Caco-2 (cell line): ENCODE measurements around the gene SSB. TPM values are rescaled to one million over a fixed set of nuclear protein-coding genes. Genes with fewer than 3 reads are reported as not detected.
"Not testable (repeated sequence)": the region's sequence is repeated elsewhere in the genome, so short reads cannot be mapped to it uniquely, and the experiment has no call there.

Experiments
- BruUV-seq: library from RNA; stranded (reverse); fragments of 400-500 nt; replicated peaks from 2 replicates; lab custom pipeline; 2021; lab: Mats Ljungman, UMichigan
- CTCF ChIA-PET: fragments of 300-600 bp; sonication (Branson Sonifier 250); formaldehyde crosslinking; loops from one replicate; lab custom pipeline; 2022; ENCODE audit warnings: antibody characterized with exemption; lab: Charles Lee
- POLR2A ChIA-PET: fragments of 300-600 bp; sonication (Branson Sonifier 250); formaldehyde crosslinking; loops from one replicate; lab custom pipeline; 2022; ENCODE audit warnings: antibody characterized with exemption; lab: Charles Lee
- DNase-seq, 2 experiments: peaks; one replicate each; pipeline versions ENCODE4 v3.0.0 to v3.0.0-alpha.2; 2020 to 2022
- H3K27me3 ChIP-seq: replicated peaks from 2 replicates; pipeline ENCODE4 v1.6.0; 2011; ENCODE audit warnings: low read length; ENCODE audit not compliant: control insufficient read depth, insufficient read depth
- H3K36me3 ChIP-seq: 2 replicates; pipeline ENCODE4 v1.5.1; 2011; ENCODE audit warnings: low read length; ENCODE audit not compliant: control insufficient read depth, insufficient read depth
- H3K4me1 ChIP-seq: fragments of 250-450 bp; sonication (Bioruptor Pico); 2 replicates; pipeline ENCODE4 v1.5.1; 2020; ENCODE audit warnings: mild to moderate bottlenecking
- H3K4me3 ChIP-seq: 2 replicates; pipeline ENCODE4 v1.5.1; 2011; ENCODE audit warnings: low read depth, mild to moderate bottlenecking, control low read depth, low read length
- H3K9me3 ChIP-seq: fragments of 250-450 bp; sonication (Bioruptor Pico); 2 replicates; pipeline ENCODE4 v1.5.1; 2020; ENCODE audit warnings: mild to moderate bottlenecking, moderate library complexity
- H3K27ac Mint-ChIP-seq: one replicate; pipeline ENCODE4 v1.8.0; 2022; ENCODE audit warnings: mixed read lengths; ENCODE audit not compliant: unreplicated experiment
- H3K27me3 Mint-ChIP-seq: one replicate; pipeline ENCODE4 v1.8.0; 2022; ENCODE audit warnings: mixed read lengths; ENCODE audit not compliant: insufficient read depth, unreplicated experiment
- H3K36me3 Mint-ChIP-seq: one replicate; pipeline ENCODE4 v1.8.0; 2022; ENCODE audit warnings: mild to moderate bottlenecking, mixed read lengths; ENCODE audit not compliant: insufficient read depth, unreplicated experiment
- H3K4me1 Mint-ChIP-seq: one replicate; pipeline ENCODE4 v1.8.0; 2022; ENCODE audit warnings: low read depth, mixed read lengths; ENCODE audit not compliant: unreplicated experiment
- H3K4me3 Mint-ChIP-seq: one replicate; pipeline ENCODE4 v1.8.0; 2022; ENCODE audit warnings: mild to moderate bottlenecking, moderate library complexity, mixed read lengths; ENCODE audit not compliant: unreplicated experiment
- H3K9me3 Mint-ChIP-seq: one replicate; pipeline ENCODE4 v1.8.0; 2022; ENCODE audit warnings: mixed read lengths; ENCODE audit not compliant: unreplicated experiment
- CTCF ChIP-seq, 2 experiments: fragments of 200-600 bp in 1 of 2; IDR thresholded peaks; 1 replicate in 1 of 2; 2 replicates in 1 of 2; pipeline versions ENCODE4 v1.5.1 to v1.8.0; 2011 to 2022; ENCODE audit warnings: antibody characterized with exemption in 1 of 2, control low read depth in 1 of 2, inconsistent platforms in 1 of 2, low read depth in 1 of 2, low read length in 1 of 2, mild to moderate bottlenecking in 1 of 2, moderate library complexity in 1 of 2; ENCODE audit not compliant: insufficient read depth in 1 of 2, severe bottlenecking in 1 of 2, unreplicated experiment in 1 of 2
- intact Hi-C: fragments of 100-400 bp; cut with micrococcal nuclease; formaldehyde crosslinking; loops from one replicate; pipeline ENCODE4 v1.10.0; 2022; ENCODE audit not compliant: unreplicated experiment
- total RNA-seq: library from RNA; stranded (reverse); gene quantifications from 2 replicates; pipeline ENCODE4 v1.2.3, GENCODE V29; 2022

The SSB gene
- total RNA-seq, 1 experiment from 2014 or later, result 215 TPM

- Mint-ChIP-seq H3K4me1 (no peaks in the 10 kb centered on the region), H3K4me3 (no peak overlapping the region), H3K27ac (no peak overlapping the region), H3K36me3 (peaks cover 59% of the 10 kb centered on the region), H3K9me3 (no peaks in the 10 kb centered on the region), H3K27me3 (no peaks in the 10 kb centered on the region)
- intact Hi-C loops, result no loop called here
- TF ChIP-seq CTCF (IDR thresholded peaks at IDR 0.05; ENCODE audit: insufficient read depth in 1 of 2, low read depth in 1 of 2, low read length in 1 of 2, severe bottlenecking in 1 of 2, unreplicated experiment in 1 of 2), result no peak
- ChIA-PET CTCF (no interaction called here), POLR2A (no interaction called here)
- Histone ChIP-seq H3K4me3 (no peak overlapping the region), H3K27me3 (no peaks in the 10 kb centered on the region), H3K36me3 (peaks cover 3% of the 10 kb centered on the region; the same call in 1 of the 2 replicates), H3K4me1 (no peaks in the 10 kb centered on the region; the same call in 1 of the 2 replicates), H3K9me3 (no peaks in the 10 kb centered on the region)
- DNase-seq, result no peak
- BruUV-seq, result no TSS peak
These were observed 19.6 kb downstream of the SSB start for GRCh38 chr2:169818241-169818640.

- Histone ChIP-seq H3K36me3 (peaks cover 3% of the 10 kb centered on the region; the same call in 1 of the 2 replicates), H3K4me3 (no peak overlapping the region), H3K27me3 (no peaks in the 10 kb centered on the region), H3K9me3 (no peaks in the 10 kb centered on the region), H3K4me1 (no peaks in the 10 kb centered on the region; the same call in 1 of the 2 replicates)
- Mint-ChIP-seq H3K27me3 (no peaks in the 10 kb centered on the region), H3K4me3 (no peak overlapping the region), H3K9me3 (no peaks in the 10 kb centered on the region), H3K36me3 (peaks cover 58% of the 10 kb centered on the region), H3K4me1 (peaks cover 6% of the 10 kb centered on the region), H3K27ac (no peak overlapping the region)
- ChIA-PET CTCF (no interaction called here), POLR2A (interaction anchor here (1.2 kb wide), 1 partner anchor 9 kb away, joined by 3 read pairs; no protein-coding TSS in a partner anchor)
- BruUV-seq, result no TSS peak
- DNase-seq, result no peak
- TF ChIP-seq CTCF (IDR thresholded peaks at IDR 0.05; ENCODE audit: insufficient read depth in 1 of 2, low read depth in 1 of 2, low read length in 1 of 2, severe bottlenecking in 1 of 2, unreplicated experiment in 1 of 2), result no peak
- intact Hi-C loops, result no loop called here
These were observed 20.4 kb downstream of the SSB start for GRCh38 chr2:169819106-169819505.

DNA sequence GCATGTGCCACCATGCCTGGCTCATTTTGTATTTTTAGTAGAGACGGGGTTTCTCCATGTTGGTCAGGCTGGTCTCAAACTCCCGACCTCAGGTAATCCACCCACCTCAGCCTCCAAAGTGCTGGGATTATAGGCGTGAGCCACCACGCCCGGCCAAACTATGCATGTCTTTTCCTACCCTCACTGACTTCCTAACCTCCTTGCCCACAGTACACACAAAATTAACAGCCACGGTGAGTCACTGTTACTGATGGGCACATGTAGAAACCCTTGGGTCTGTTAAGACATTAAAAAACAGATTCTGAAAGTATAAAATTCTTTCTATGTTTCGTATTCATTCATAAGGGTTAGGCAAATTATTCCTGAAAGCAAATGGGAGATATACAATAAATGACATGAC lies 21.4 kb downstream of the SSB start:
- H3K27ac Mint-ChIP-seq, H3K9me3 ChIP-seq, DNase-seq, POLR2A ChIA-PET, H3K4me1 Mint-ChIP-seq, H3K4me3 ChIP-seq, H3K4me1 ChIP-seq, intact Hi-C loops, H3K27me3 ChIP-seq, H3K9me3 Mint-ChIP-seq, CTCF ChIA-PET, H3K4me3 Mint-ChIP-seq, H3K27me3 Mint-ChIP-seq, H3K36me3 ChIP-seq, BruUV-seq: not testable (repeated sequence)
- H3K36me3 Mint-ChIP-seq, result peaks cover 50% of the 10 kb centered on the region

DNA sequence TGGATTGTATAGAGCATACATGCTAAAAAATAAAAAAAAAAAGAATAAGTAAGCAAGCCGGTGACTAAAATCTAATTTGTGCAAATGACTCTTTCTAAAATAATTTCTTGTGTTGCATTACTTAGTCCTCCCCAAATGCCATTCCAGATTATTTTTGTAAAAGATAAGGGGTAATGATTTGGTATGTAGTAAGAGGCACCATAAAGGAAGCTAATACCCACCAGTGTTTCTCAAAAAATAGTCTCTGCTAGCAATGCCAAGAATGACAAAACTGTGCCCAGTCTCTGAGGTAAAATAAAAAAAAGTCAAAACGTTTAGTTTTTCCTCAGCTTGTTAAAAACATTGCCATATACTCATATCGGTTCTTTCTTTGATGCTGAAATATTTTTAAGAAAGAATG lies 23.4 kb downstream of the SSB start:
- no TSS peak for BruUV-seq
- ChIA-PET POLR2A (no interaction called here), CTCF (no interaction called here)
- Mint-ChIP-seq H3K4me1 (peaks cover 12% of the 10 kb centered on the region), H3K27ac (no peak overlapping the region), H3K9me3 (no peaks in the 10 kb centered on the region), H3K27me3 (no peaks in the 10 kb centered on the region), H3K4me3 (no peak overlapping the region), H3K36me3 (peaks cover 37% of the 10 kb centered on the region)
- Histone ChIP-seq H3K4me1 (peaks cover 4% of the 10 kb centered on the region), H3K36me3 (peaks cover 1% of the 10 kb centered on the region; the same call in 1 of the 2 replicates), H3K27me3 (no peaks in the 10 kb centered on the region), H3K9me3 (no peaks in the 10 kb centered on the region), H3K4me3 (no peak overlapping the region)
- TF ChIP-seq CTCF (IDR thresholded peaks at IDR 0.05; ENCODE audit: insufficient read depth in 1 of 2, low read depth in 1 of 2, low read length in 1 of 2, severe bottlenecking in 1 of 2, unreplicated experiment in 1 of 2), result no peak
- DNase-seq, result no peak
- intact Hi-C loops, result no loop called here
